SK-N-SH treated with all-trans-retinoic acid at 6 μM for 48 hours (cell line): ENCODE results near the gene ARHGAP28.

Experiments used
- ATAC-seq: fragments of 200-7000 bp; cut with Tn5 transposase; 3 replicates; pipeline ENCODE4 v1.9.1; 2020; ENCODE audit warnings: mild to moderate bottlenecking, moderate library complexity
- ARNTL ChIP-seq: fragments of 450-650 bp; formaldehyde crosslinking; IDR thresholded peaks from 2 replicates; pipeline ENCODE4 v1.5.0; 2020; ENCODE audit warnings: low read depth, mild to moderate bottlenecking, moderate library complexity, borderline replicate concordance
- CREB5 ChIP-seq: fragments of 250-450 bp; sonication (Bioruptor Pico); IDR thresholded peaks from 2 replicates; pipeline ENCODE4 v1.5.1; 2020; ENCODE audit warnings: low read depth, mild to moderate bottlenecking, moderate library complexity
- CSRNP3 ChIP-seq: fragments of 250-450 bp; sonication (Bioruptor Pico); IDR thresholded peaks from 2 replicates; pipeline ENCODE4 v1.5.1; 2021; ENCODE audit warnings: mild to moderate bottlenecking, moderate library complexity
- ESRRG ChIP-seq: fragments of 250-450 bp; sonication (Bioruptor Pico); IDR thresholded peaks from 2 replicates; pipeline ENCODE4 v1.6.1; 2021; ENCODE audit warnings: mild to moderate bottlenecking
- ISL1 ChIP-seq: fragments of 250-450 bp; sonication (Bioruptor Pico); IDR thresholded peaks from 2 replicates; pipeline ENCODE4 v2.1.2; 2022; ENCODE audit warnings: mild to moderate bottlenecking, moderate library complexity
- PATZ1 ChIP-seq: fragments of 250-450 bp; sonication (Bioruptor Pico); IDR thresholded peaks from 2 replicates; pipeline ENCODE4 v1.8.0; 2020; ENCODE audit warnings: mild to moderate bottlenecking, moderate library complexity, borderline replicate concordance
- POU6F1 ChIP-seq: fragments of 250-450 bp; sonication (Bioruptor Pico); IDR thresholded peaks from 2 replicates; pipeline ENCODE4 v1.8.0; 2021; ENCODE audit warnings: low read depth, mild to moderate bottlenecking, moderate library complexity, borderline replicate concordance
- PPARA ChIP-seq: fragments of 250-450 bp; sonication (Bioruptor Pico); IDR thresholded peaks from 2 replicates; pipeline ENCODE4 v1.5.0; 2020; ENCODE audit warnings: mild to moderate bottlenecking, borderline replicate concordance
- RARB ChIP-seq: fragments of 250-450 bp; sonication (Bioruptor Pico); IDR thresholded peaks from 2 replicates; pipeline ENCODE4 v1.8.0; 2021; ENCODE audit warnings: mild to moderate bottlenecking, moderate library complexity
- SNAI2 ChIP-seq: fragments of 250-450 bp; sonication (Bioruptor Pico); IDR thresholded peaks from 2 replicates; pipeline ENCODE4 v1.5.0; 2020; ENCODE audit warnings: mild to moderate bottlenecking, moderate library complexity
- TCF4 ChIP-seq: fragments of 250-450 bp; sonication (Bioruptor Pico); IDR thresholded peaks from 2 replicates; pipeline ENCODE4 v1.8.0; 2021; ENCODE audit warnings: mild to moderate bottlenecking, moderate library complexity, borderline replicate concordance
- TOX ChIP-seq: fragments of 250-450 bp; sonication (Bioruptor Pico); IDR thresholded peaks from 2 replicates; pipeline ENCODE4 v1.8.0; 2021; ENCODE audit warnings: mild to moderate bottlenecking, moderate library complexity, borderline replicate concordance
- ZC3H10 ChIP-seq: fragments of 250-450 bp; sonication (Bioruptor Pico); IDR thresholded peaks from 2 replicates; pipeline ENCODE4 v1.5.1; 2021; ENCODE audit warnings: mild to moderate bottlenecking, moderate library complexity
- ZFP3 ChIP-seq: fragments of 250-450 bp; sonication (Bioruptor Pico); IDR thresholded peaks from 2 replicates; pipeline ENCODE4 v1.5.0; 2020; ENCODE audit warnings: mild to moderate bottlenecking, moderate library complexity
- ZNF70 ChIP-seq: fragments of 450-650 bp; formaldehyde crosslinking; IDR thresholded peaks from 2 replicates; pipeline ENCODE4 v1.5.0; 2020; ENCODE audit warnings: mild to moderate bottlenecking, moderate library complexity
- ZNF8 ChIP-seq: fragments of 450-650 bp; formaldehyde crosslinking; IDR thresholded peaks from 2 replicates; pipeline ENCODE4 v1.5.0; 2020; ENCODE audit warnings: mild to moderate bottlenecking, moderate library complexity

Gene ARHGAP28

GRCh38 chr18:6741786-6742185, 12.3 kb downstream of the ARHGAP28 start:
- ATAC-seq, result no peak

GRCh38 chr18:6743999-6744398, 14.5 kb downstream of the ARHGAP28 start:
- ATAC-seq, result no peak

More at GRCh38 chr18:6741786-6742185, 12.3 kb downstream of the ARHGAP28 start:
- TF ChIP-seq PPARA (no peak), ZNF70 (CRISPR knock-in tag) (no peak), CSRNP3 (CRISPR knock-in tag) (no peak), ZFP3 (CRISPR knock-in tag) (no peak), ZC3H10 (CRISPR knock-in tag) (no peak), RARB (no peak), ARNTL (CRISPR knock-in tag) (no peak), ISL1 (CRISPR knock-in tag) (no peak)
- TF ChIP-seq, all 23 proteins: peak for 0

More at GRCh38 chr18:6743999-6744398, 14.5 kb downstream of the ARHGAP28 start:
- TF ChIP-seq PPARA, result no peak
- no peak for TF ChIP-seq ARNTL (CRISPR knock-in tag)
- TF ChIP-seq TCF4 (CRISPR knock-in tag), result no peak
- TF ChIP-seq ZC3H10 (CRISPR knock-in tag), result no peak
- TF ChIP-seq TOX (CRISPR knock-in tag), result no peak
- TF ChIP-seq ZNF8 (CRISPR knock-in tag), result no peak
- no peak for TF ChIP-seq CREB5 (CRISPR knock-in tag)
- no peak for TF ChIP-seq ESRRG (CRISPR knock-in tag)
- TF ChIP-seq RARB, result no peak
- TF ChIP-seq CSRNP3 (CRISPR knock-in tag), result no peak
- TF ChIP-seq POU6F1 (CRISPR knock-in tag), result no peak
- TF ChIP-seq PATZ1 (CRISPR knock-in tag), result no peak
- no peak for TF ChIP-seq SNAI2 (CRISPR knock-in tag)
